MM.1S (cell line): ENCODE results near the gene DBF4.

Source experiments
- DNase-seq: peaks from one replicate; pipeline ENCODE4 v3.0.0-alpha.2; 2015
- H2AFZ ChIP-seq: fragments of 300-600 bp; sonication (generic); 2 replicates; pipeline ENCODE4 v1.6.0; 2016; ENCODE audit warnings: antibody characterized with exemption, low read length
- H3F3A ChIP-seq: fragments of 300-600 bp; sonication (generic); 2 replicates; pipeline ENCODE4 v1.6.1; 2016; ENCODE audit warnings: mild to moderate bottlenecking, antibody characterized with exemption, low read length, moderate library complexity, mixed read lengths; ENCODE audit not compliant: insufficient read depth
- H3K27ac ChIP-seq: fragments of 300-600 bp; sonication (generic); 2 replicates; pipeline ENCODE4 v1.5.1; 2016; ENCODE audit warnings: mild to moderate bottlenecking, low read length
- H3K27me3 ChIP-seq: fragments of 300-600 bp; sonication (generic); replicated peaks from 2 replicates; pipeline ENCODE4 v1.6.0; 2016; ENCODE audit warnings: low read length; ENCODE audit not compliant: insufficient read depth
- H3K36me3 ChIP-seq: fragments of 300-600 bp; sonication (generic); replicated peaks from 2 replicates; pipeline ENCODE4 v1.6.1; 2016; ENCODE audit warnings: mild to moderate bottlenecking, low read length, mixed read lengths; ENCODE audit not compliant: insufficient read depth
- H3K4me1 ChIP-seq: fragments of 300-600 bp; sonication (generic); 2 replicates; pipeline ENCODE4 v1.6.1; 2016; ENCODE audit warnings: low read length, mixed read lengths
- H3K4me2 ChIP-seq: fragments of 300-600 bp; sonication (generic); 2 replicates; pipeline ENCODE4 v1.6.0; 2016; ENCODE audit warnings: low read depth, low read length
- H3K4me3 ChIP-seq: fragments of 300-600 bp; sonication (generic); 2 replicates; pipeline ENCODE4 v1.5.1; 2016; ENCODE audit warnings: low read length, mixed read lengths
- H3K79me2 ChIP-seq: fragments of 300-600 bp; sonication (generic); 2 replicates; pipeline ENCODE4 v1.6.1; 2016; ENCODE audit warnings: mixed run types, low read length, mixed read lengths
- H3K9ac ChIP-seq: fragments of 300-600 bp; sonication (generic); 2 replicates; pipeline ENCODE4 v1.6.1; 2016; ENCODE audit warnings: low read length, mixed read lengths
- H3K9me2 ChIP-seq: fragments of 300-600 bp; sonication (generic); replicated peaks from 2 replicates; pipeline ENCODE4 v1.6.1; 2016; ENCODE audit warnings: mild to moderate bottlenecking, low read length, mixed read lengths; ENCODE audit not compliant: insufficient read depth
- H3K9me3 ChIP-seq: fragments of 300-600 bp; sonication (generic); replicated peaks from 2 replicates; pipeline ENCODE4 v1.6.1; 2016; ENCODE audit warnings: mild to moderate bottlenecking, low read length, mixed read lengths; ENCODE audit not compliant: insufficient read depth
- H4K20me1 ChIP-seq: fragments of 300-600 bp; sonication (generic); 2 replicates; pipeline ENCODE4 v1.6.1; 2016; ENCODE audit warnings: mild to moderate bottlenecking, low read length, moderate library complexity, mixed read lengths; ENCODE audit not compliant: insufficient read depth
- EZH2 ChIP-seq: fragments of 300-600 bp; sonication (generic); optimal IDR thresholded peaks from 2 replicates; pipeline ENCODE3; 2017; ENCODE audit warnings: low read depth, mild to moderate bottlenecking, antibody characterized with exemption, low read length, mixed read lengths
- EZH2phosphoT487 ChIP-seq: fragments of 300-600 bp; sonication (generic); IDR thresholded peaks from 2 replicates; pipeline ENCODE4 v1.6.1; 2018; ENCODE audit warnings: antibody characterized with exemption, low read length
- TF ChIP-seq, protein P1 (sequence below): fragments of 300-600 bp; sonication (generic); IDR thresholded peaks from 2 replicates; pipeline ENCODE4 v1.5.1; 2016; ENCODE audit warnings: antibody characterized with exemption, low read length, mixed read lengths

The DBF4 gene

DNA sequence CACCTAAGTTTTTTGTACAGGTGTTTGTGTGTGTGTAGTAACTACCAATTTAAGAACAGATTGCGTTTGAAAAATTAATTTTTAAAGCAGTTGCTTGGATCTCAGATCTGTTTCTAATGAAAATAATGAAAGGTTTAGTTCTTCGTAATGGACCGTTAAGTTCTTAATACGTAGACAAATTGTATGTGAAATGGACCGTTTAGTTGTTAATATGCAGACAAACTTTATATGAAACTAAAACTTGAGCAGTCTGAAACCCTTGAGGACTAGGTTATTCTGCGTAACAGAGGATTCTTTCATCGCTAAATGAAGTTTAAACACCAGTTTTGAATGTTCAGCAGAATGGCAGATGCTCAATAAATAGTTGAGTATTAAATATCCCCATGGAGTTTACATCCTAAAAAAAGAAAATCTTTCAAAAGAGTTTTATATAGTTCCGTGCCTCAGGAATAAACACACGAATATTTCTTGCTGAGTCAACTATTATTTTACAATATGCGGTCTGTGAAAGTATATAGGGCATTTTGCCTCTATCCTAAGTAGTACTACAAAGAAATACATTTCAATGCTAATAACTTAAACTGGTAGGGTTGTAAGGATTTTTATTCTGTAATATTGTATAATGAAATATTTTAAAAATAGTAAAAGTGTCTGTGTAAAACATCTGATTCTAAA is 1.2 kb downstream of the DBF4 start:
- H3K36me3 ChIP-seq, result no peaks in the 10 kb centered on the region; the same call in 1 of the 2 replicates
- H3K4me1 ChIP-seq, result peaks cover 5% of the 10 kb centered on the region; the same call in 1 of the 2 replicates
- H3F3A ChIP-seq, result peaks cover 20% of the 10 kb centered on the region
- H3K4me3 ChIP-seq, result peak overlapping the region; percentile 94
- no peaks in the 10 kb centered on the region for H3K9me3 ChIP-seq
- H3K4me2 ChIP-seq, result peak overlapping the region; percentile 71
- peak; percentile 39 for DNase-seq
- peak overlapping the region; percentile 96 for H2AFZ ChIP-seq
- H3K27ac ChIP-seq, result peak overlapping the region; percentile 94
- H3K79me2 ChIP-seq, result peaks cover 90% of the 10 kb centered on the region
- H3K9ac ChIP-seq, result peak overlapping the region; percentile 90
- H4K20me1 ChIP-seq, result no peaks in the 10 kb centered on the region; the same call in 1 of the 2 replicates
- H3K9me2 ChIP-seq, result no peaks in the 10 kb centered on the region
- no peak for TF ChIP-seq EZH2phosphoT487
- TF ChIP-seq, protein P1, sequence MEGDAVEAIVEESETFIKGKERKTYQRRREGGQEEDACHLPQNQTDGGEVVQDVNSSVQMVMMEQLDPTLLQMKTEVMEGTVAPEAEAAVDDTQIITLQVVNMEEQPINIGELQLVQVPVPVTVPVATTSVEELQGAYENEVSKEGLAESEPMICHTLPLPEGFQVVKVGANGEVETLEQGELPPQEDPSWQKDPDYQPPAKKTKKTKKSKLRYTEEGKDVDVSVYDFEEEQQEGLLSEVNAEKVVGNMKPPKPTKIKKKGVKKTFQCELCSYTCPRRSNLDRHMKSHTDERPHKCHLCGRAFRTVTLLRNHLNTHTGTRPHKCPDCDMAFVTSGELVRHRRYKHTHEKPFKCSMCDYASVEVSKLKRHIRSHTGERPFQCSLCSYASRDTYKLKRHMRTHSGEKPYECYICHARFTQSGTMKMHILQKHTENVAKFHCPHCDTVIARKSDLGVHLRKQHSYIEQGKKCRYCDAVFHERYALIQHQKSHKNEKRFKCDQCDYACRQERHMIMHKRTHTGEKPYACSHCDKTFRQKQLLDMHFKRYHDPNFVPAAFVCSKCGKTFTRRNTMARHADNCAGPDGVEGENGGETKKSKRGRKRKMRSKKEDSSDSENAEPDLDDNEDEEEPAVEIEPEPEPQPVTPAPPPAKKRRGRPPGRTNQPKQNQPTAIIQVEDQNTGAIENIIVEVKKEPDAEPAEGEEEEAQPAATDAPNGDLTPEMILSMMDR, result no peak
- TF ChIP-seq EZH2, result no peak
- no peaks in the 10 kb centered on the region for H3K27me3 ChIP-seq

DNA sequence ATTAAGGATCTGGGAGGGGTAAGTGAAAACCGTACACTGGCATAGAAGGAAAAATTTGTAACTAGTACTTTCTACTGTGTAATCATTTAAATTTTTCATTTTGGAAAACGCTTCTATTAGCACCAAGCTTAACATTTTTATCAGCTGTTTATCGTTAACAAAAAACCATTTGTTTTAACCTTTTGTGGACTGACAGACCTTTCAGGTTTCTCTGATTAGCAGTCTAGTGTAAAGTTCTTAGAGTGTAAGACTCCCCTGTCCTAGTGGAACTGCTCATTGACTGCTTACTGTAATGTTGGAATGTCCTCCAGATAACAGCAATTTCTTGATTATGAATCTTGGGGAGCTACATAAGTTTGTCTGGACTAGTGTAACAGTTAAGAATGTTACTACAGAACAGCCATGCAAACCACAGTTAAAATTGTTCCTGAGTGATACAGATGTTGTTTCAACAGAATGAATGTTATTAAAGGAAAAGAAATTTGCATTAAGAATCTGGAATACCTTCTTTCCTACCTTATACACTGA is 2.0 kb downstream of the DBF4 start:
- H3K27ac ChIP-seq, result no peak overlapping the region
- H2AFZ ChIP-seq, result no peak overlapping the region
- no peak for DNase-seq
- no peaks in the 10 kb centered on the region for H3K27me3 ChIP-seq
- peak overlapping the region; percentile 90; the same call in 1 of the 2 replicates for H3K9ac ChIP-seq
- H3K36me3 ChIP-seq, result no peaks in the 10 kb centered on the region; the same call in 1 of the 2 replicates
- H3K79me2 ChIP-seq, result peaks cover 90% of the 10 kb centered on the region
- peaks cover 20% of the 10 kb centered on the region for H3F3A ChIP-seq
- H4K20me1 ChIP-seq, result no peaks in the 10 kb centered on the region; the same call in 1 of the 2 replicates
- TF ChIP-seq, protein P1, result no peak
- no peak for TF ChIP-seq EZH2phosphoT487
- TF ChIP-seq EZH2, result no peak
- no peaks in the 10 kb centered on the region for H3K9me2 ChIP-seq
- peak overlapping the region; percentile 71 for H3K4me2 ChIP-seq
- H3K9me3 ChIP-seq, result no peaks in the 10 kb centered on the region
- H3K4me1 ChIP-seq, result peaks cover 5% of the 10 kb centered on the region; the same call in 1 of the 2 replicates
- H3K4me3 ChIP-seq, result peak overlapping the region; percentile 94

DNA sequence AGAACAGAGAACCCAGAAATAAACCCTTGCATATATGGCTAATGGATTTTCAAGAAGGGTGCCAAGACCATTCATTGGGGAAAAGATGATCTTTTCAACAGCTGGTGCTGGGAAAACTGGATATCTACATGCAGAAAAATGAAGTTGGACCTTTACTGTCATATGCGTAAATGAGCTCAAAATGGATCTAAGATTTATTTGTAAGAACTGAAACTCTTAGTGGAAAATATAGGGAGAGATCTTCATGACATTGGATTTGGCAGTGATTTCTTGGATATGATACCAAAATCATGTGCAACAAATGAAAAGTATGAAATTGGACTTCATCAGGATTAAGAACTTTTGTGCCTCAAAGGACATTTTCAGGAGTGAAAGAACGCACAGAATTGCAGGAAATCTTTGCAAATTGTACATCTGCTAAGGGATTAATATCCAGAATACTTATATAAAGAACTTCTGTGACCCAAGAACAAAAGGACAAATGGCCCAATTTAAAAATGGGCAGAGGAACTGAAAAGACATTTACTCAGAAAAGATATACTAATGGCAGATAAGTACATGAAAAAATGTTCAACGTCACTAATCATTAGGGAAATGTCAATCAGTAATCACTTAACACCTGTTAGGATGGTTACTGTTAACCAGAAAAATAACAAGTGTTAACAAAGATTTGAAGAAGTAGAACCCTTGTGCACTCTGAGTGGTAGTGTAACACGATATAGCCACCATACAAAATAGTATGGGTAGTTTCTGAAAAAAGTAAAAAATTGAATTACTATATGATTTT is 6.1 kb downstream of the DBF4 start:
- Histone ChIP-seq H3K9ac (no peak overlapping the region), H3K4me3 (no peak overlapping the region), H3K36me3 (peaks cover 7% of the 10 kb centered on the region; the same call in 1 of the 2 replicates), H3K27ac (no peak overlapping the region), H2AFZ (no peak overlapping the region), H3K27me3 (no peaks in the 10 kb centered on the region), H3K4me2 (no peak overlapping the region), H3K79me2 (peaks cover 98% of the 10 kb centered on the region), H3F3A (peaks cover 4% of the 10 kb centered on the region), H4K20me1 (peaks cover 5% of the 10 kb centered on the region; the same call in 1 of the 2 replicates), H3K9me3 (no peaks in the 10 kb centered on the region), H3K9me2 (no peaks in the 10 kb centered on the region), H3K4me1 (peaks cover 5% of the 10 kb centered on the region; the same call in 1 of the 2 replicates)
- TF ChIP-seq EZH2phosphoT487, result no peak
- TF ChIP-seq EZH2, result no peak
- TF ChIP-seq, protein P1, result no peak
- DNase-seq, result no peak
